GM19035 (cell line): Measurements from ENCODE around the gene SLC16A13.
"Not testable (repeated sequence)": the region's sequence is repeated elsewhere in the genome, so short reads cannot be mapped to it uniquely, and the experiment has no call there.

Experiments
- ATAC-seq: cut with Tn5 transposase; IDR thresholded peaks from one replicate; pipeline ENCODE4 v1.9.1; 2021; ENCODE audit not compliant: unreplicated experiment

The SLC16A13 gene

DNA sequence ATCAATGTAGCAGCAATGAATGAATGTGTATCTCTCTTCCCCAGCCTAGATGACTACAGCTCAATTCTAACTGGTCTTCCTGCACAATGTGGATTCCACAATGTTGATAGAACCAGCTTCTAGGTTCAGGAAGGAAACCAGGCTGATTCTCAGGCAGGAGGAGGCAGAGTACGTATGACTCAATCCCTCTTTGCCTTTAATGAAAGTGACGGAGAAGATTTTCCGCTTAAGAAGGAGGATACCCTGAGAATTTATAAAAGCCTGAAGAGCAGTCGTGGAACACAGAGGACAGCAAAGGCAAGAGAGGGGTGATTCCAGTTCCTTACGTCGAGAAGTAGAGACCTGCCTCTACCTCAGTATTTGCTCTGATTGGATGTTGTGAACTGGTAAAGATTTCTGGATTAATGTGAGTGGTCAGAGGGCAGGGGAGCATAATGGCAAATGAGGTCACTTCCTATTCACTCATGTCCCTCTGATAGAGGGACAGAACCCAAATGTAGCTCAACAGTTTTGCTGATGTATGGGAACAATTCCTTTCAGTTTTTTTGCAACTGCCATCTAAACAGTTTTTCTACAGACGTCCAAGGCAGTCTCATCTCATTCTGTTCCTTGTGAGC lies 23.1 kb downstream of the SLC16A13 start:
- no peak for ATAC-seq

DNA sequence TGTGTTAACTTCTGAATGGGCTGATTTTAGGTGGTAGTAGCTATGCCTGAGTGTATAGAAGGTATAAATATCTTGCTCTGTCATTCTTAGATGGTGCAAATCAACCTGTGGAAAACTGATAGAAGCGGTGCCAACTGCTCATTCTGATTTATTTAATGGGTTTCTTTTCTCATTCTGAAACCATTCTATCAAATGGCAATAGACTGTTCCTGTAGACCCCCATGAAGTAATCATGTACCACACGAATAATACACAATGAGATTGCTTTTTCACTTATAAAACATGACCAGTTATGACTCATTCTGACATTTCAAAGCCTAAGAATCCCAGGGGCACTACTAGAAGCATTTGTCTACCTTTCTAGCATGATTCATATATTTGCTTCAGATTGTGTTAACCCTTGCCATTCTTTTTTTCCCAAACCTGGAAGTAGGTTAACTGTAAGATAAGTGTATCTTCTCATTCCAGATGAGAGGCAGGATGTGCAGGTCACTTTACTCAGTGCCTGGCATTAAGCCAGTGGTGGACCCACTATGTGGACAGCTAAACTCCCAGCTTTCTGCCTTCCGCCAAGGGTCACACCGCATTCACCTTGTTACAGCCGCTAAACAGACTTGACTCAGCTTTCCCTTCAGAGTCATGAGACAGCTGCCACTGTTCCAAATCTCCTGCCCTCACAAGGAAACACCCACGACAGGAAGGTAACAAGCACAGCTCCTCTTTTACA lies 24.5 kb downstream of the SLC16A13 start:
- no peak for ATAC-seq

DNA sequence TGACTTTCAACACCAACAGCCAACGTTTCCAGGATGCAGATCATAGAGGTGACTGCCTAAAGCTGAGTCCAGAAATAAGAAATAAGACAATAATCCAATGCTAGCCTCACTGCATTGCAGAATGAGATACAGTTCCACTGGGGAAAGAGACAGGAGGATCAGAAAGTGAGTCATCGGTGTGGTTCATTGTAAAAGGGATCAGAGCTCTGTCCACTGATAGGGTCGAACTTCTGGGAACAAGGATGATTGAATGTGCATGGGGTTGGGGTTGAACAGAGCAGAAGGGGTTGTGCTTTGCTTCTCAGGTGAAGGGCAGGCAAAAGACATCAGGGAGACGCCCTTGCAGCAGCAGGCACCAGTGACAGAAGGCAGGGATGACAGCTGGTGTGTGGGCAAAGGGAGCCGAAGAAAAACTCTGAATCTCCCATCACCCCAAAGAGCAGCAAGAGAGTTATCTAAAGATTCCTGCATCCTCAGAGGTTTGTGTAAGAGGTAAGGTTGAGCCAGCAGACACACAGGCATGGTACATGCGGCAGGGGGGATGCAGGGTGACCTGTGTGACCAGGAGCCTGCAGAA lies 27.8 kb downstream of the SLC16A13 start:
- no peak for ATAC-seq

DNA sequence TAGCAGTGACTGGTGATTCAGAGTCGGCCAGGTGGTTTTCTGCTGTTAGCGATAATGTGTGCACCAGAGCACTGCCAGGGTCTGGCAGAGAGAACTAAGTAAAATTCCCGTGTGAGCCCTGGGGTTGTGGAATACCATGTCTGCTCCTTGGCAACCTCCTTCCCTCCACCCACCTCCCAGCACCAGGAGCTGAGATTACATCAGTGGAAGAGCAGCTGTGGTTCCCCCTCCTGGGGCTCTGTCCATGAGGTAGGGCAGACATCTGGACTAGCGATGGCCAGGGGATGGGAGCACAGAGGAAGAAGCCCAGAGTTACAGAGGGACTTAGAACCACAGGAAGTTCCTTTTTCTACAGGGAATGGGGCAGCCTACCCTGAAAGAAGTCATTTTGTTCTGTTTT lies 28.4 kb downstream of the SLC16A13 start:
- no peak for ATAC-seq

DNA sequence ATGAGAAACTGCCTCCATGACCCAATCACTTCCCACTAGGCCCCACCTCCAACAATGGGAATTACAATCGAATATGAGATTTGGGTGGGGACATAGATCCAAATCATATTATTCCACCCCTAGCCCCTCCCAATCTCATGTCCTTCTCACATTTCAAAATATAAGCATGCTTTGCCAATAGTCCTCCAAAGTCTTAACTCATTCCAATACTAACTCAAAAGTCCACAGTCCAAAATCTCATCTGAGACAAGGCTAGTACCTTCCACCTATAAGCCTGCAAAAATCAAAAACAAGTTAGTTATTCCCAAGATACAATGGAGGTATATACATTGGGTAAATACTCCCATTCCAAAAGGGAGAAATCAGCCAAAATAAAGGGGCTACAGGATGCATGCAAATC lies 31.4 kb downstream of the SLC16A13 start:
- ATAC-seq, result no peak

DNA sequence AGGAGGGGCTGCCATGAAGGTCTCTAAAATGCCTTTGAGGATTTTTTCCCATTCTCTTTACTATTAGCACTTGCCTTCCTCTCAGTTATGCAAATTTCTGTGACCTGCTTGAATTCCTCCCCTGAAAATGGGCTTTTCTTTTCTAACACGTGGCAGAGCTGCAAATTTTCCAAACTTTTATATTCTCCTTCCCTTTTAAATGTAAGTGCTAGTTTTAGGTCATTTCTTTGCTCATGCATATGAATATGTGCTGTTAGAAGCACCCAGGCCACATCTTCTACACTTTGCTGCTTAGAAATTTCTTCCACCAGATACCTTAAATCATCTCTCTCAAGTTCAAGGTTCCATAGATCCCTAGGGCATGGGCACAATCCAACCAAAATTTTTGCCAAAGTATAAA lies 32.5 kb downstream of the SLC16A13 start:
- ATAC-seq, result no peak

DNA sequence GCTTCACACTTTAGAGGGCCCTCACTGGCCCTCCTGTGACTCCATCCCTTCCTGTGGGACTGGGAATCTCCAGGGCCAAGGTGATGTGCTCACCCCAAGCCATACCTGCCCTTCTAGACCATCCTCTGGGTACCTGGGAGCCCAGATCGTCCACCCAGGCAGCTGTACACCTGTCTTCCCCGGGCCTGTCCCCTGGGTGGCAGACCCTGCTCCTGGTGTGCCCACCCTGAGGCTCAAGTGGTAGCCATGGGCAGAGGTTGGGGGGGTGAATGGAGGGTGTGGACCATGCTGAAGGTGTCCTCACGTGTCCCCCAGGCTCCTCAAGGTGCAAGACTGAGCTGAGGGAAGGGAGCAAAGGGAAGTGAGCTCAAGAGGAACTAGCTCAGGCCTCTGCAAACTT lies 34.9 kb downstream of the SLC16A13 start:
- no peak for ATAC-seq

DNA sequence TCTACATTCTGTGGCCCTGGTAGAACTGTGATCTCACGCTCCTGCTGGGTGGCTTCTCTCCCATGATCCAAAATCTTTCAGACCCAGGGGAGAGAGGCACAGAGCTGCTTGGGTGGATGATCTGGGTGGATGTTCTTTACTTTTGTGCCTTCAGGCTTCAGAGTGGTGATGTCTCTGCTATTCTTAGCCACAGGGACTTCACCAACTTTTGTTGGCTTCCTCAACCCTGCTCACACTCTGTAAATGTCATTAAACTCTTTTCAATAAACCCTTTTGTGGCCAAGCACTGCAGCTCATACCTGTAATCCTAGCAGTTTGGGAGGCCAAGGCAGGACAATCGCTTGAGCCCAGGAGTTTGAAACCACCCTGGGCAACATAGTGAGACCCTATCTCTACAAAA lies 36.6 kb downstream of the SLC16A13 start:
- ATAC-seq, result no peak

DNA sequence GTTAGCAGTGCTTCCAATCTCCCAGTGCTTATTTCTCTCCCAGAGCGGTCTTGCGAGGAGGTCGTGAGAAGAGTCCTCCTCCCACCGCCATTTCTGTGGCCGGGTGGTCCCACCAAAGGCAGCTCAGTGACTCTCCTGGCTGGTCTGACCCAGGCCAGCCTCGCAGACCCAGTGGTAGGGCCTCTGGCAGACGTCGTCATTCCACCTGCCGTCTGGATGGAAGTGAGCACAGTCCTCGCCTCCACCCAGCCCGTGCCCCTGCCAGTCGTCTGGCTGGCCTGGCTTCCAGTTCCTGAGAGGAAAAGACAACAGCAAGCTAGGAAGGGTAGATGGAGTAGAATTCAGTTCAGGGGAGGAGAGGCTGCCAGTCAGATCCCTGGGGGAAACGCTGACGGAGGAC lies 39.1 kb downstream of the SLC16A13 start:
- no peak for ATAC-seq

DNA sequence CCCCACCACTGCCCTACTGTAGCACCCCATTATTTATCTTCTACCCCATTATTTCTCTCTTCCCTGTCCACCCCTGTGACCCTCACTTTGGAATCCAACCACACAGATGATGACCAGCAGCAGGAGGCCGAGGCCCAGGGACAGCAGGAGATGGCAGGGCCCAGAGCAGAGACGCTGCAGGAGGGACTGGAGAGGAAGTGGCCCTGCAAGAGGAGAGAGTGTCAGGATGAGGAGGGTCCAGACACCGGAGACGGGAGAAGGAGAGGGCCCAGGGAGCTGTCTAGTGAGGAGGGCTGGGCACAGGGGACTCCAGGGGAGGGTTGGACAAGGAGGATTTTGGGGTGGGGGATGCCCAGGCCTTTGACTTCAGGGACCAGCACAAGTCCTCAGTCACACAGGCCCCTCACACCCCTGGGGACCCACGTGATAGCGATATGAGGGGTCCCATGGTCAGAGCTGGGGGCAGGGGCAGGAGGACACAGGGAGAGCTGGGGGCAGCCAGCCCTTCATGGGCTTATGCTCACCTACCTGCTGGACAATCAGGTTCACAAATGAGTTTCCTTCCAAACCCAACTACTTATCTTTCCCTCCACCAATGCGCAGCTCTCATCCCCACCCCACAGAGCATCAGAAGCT lies 42.2 kb downstream of the SLC16A13 start:
- no peak for ATAC-seq

DNA sequence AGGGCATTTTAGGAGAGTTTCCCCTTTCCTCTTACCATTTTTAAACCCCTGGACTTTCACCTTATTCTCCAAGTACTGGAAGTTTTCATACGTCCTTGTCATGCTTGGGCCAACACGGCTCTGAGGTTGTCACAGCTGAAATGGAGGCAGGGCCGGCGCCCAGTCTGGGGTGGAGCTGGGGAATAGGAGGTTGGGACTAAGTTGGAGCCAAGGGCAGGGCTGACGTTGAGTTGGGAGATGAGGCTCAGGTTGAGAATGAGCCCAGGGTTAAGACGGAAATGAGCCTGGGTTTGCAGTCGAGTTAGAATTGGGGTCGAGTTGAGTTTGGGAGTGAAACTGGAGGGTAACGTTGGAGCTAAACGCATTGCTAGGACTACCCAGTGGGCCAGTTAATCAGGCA lies 42.9 kb downstream of the SLC16A13 start:
- no peak for ATAC-seq

DNA sequence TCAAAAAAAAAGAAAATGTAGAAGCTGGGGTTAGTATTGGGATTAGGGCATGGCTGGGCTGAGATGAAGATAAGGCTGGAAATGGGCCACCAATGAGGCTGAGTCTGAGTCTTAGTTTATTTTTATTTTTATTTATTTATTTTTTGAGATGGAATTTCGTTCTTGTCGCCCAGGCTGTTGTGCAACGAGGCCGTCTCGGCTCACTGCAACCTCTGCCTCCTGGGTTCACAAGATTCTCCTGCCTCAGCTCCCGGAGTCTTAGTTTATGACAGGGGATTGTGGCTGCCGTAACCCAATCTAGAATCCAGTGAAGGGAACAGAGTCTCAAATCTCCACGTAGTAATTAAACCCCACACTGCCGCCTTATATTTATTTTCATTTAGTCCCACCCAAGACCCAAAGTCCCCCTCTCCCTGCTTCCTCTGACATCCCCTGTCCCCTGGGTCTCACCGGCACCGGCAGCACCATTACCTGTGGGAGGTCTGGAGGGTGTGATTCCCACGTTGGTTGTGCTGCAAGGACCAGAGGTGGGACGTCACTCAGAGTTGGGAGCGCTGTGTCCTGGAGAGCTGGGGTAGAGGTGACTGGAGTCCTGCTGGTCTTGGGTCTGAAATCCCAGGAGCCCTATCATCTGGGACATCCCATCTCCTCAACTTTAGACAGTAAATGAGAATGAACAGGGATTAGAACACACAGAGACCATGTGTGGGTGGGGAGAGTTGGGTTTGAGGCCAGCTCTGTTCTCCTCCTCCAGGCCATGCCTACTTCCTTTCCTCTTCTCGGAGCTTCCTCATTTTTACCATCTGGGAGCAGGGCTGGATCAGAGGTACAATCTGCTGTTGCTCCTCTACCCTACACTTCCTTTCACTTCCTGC lies 44.0 kb downstream of the SLC16A13 start, which contains the start of gene CLEC10A:
TSS of gene CLEC10A (minus strand) at position 671 of the 875 bp plus-strand sequence. CDS start 1,439 bp downstream, outside the sequence.
- no peak for ATAC-seq

DNA sequence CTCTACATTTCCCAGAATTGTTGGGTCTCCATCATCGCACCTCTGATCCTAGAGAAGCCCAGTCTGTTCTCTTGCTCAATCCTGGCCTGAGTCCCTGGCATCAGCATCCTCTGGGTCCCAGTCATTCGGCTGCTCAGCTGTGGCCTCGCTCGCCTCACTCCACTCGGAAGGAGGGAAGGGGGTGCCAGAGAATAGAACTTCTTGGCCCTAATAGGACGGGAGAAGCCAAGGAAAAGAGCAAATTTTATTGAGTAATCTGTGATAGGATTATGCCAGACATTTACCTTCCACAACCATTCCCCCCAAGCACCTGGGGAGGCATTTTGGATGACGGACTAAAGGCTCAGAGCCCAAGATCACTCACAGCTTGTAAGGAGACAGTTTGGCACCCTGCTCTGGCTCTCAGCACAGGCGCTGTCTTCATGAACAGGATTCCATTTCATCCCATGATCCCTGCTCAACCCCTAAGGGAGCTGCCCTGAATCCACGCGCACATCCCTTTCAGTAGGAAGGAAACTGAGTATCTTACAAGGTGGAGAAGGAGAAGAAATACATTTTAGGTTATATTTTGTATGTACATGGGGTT lies 44.7 kb downstream of the SLC16A13 start:
- no peak for ATAC-seq

DNA sequence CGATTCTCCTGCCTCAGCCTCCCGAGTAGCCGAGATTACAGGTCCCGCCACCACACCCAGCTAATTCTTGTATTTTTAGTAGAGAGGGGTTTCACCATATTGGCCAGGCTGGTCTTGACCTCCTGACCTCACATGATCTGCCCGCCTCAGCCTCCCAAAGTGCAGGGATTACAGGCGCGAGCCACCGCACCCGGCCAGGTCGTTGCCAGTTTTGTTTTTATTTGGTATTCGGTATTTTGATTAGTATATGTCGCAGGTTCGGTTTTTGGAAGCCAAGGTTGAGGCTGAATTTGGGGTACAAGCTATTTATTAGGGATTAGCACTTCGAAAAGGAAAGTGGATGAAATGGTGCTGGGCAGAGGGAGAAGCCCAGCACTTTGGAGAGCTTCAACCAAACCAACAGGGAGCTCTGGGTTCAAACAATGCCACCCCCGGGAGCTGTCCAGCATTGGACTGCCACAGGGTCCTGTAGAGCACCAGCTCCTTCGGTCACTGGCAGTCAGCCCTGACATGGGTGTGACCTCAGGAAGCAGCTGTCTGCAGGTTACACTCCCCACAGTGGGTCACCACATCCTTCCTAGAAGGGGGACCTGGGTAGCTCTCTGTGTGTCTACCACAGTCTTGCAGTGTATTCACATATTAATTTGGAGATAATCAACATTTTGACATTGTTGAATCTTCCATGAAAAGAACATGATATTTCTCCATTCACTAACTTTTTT lies 45.7 kb downstream of the SLC16A13 start:
- no peak for ATAC-seq

DNA sequence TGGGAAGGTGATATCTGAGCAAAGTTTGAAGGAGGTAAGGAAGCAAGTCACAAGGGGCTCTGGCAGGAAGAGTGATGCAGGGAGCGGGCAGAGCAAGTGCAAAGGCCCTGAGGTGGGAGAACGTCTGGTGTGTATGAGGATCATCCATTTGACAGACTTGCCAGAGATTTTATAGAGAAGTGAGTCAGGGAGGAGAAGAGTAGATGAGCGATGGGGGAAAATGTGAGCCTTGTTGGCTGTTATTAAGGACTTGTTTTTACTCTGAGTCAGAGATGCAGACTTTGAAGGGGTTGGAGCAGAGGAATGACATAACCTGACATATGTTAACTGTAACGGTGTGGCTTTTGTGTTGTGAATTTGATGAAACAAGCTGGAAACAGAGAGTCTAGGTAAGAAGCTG lies 47.8 kb downstream of the SLC16A13 start:
- ATAC-seq, result no peak

DNA sequence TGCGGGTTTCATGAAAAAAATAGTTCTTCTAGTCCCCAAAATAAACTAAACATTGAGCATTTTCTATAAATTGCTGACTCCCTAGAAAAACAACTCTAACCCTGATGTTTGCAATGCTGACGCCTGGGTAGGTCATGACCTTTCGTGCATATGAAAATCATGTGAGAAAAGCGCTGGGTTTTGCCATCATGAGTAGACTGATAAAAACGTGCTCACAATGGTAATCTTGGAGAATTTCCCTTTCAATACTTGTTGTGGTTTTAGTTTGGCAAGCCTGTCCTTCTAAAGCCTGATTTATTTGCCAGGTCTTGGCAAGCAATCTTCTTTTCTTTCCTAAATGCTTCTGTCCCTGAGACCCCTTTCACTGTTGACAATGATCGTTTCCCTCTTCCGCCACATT lies 48.3 kb downstream of the SLC16A13 start:
- no peak for ATAC-seq

DNA sequence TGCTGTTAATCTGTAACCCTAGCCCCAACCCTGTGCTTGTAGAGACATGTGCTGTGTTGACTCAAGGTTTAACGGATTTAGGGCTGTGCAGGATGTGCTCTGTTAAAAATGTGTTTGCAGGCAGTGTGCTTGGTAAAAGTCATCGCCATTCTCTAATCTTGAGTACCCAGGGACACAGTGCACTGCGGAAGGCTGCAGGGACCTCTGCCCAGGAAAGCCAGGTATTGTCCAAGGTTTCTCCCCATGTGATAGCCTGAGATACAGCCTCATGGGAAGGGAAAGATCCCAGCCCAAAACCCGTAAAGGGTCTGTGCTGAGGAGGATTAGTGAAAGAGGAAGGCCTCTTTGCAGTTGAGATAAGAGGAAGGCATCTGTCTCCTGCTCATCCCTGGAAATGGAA lies 52.6 kb downstream of the SLC16A13 start:
- ATAC-seq, result not testable (repeated sequence)

DNA sequence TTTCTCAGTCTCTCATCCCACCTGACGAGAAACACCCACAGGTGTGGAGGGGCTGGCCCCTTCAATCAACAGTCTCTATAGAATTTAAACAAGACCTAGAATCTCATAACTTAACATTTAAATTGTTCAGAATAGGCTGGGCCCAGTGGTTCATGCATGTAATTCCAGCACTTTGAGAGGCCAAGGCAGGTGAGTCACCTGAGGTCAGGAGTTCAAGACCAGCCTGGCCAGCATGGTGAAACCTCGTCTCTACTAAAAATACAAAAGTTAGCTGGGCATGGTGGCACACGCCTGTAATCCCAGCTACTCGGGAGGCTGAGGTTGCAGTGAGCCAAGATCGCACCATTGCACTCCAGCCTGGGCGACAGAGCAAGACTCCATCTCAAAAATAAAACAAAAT lies 53.8 kb downstream of the SLC16A13 start:
- ATAC-seq, result not testable (repeated sequence)
